Trophoblast cell (in vitro differentiated cells and primary cell): Measurements from ENCODE around the gene STON1.
A peak's percentile ranks its signal among the peaks of the same experiment; 100 is the strongest.

Experiments
- DNase-seq, 2 donors: peaks; one replicate each; pipeline ENCODE4 v3.0.0-alpha.2; 2016
- H2AFZ ChIP-seq: 2 replicates; pipeline ENCODE4 v1.6.1; 2013; ENCODE audit warnings: low read length, moderate library complexity, mild to moderate bottlenecking; ENCODE audit not compliant: insufficient read depth, poor library complexity
- H2AK5ac ChIP-seq: 2 replicates; pipeline ENCODE4 v1.6.1; 2013; ENCODE audit warnings: mild to moderate bottlenecking, low read length
- H2BK120ac ChIP-seq: 2 replicates; pipeline ENCODE4 v1.6.1; 2013; ENCODE audit warnings: low read length, mild to moderate bottlenecking, moderate library complexity; ENCODE audit not compliant: insufficient read depth, poor library complexity
- H2BK12ac ChIP-seq: 2 replicates; pipeline ENCODE4 v1.6.1; 2013; ENCODE audit warnings: mild to moderate bottlenecking, low read length, moderate library complexity
- H2BK5ac ChIP-seq: 2 replicates; pipeline ENCODE4 v1.6.1; 2013; ENCODE audit warnings: low read length, low read depth, moderate library complexity, mild to moderate bottlenecking; ENCODE audit not compliant: poor library complexity
- H3K14ac ChIP-seq: 2 replicates; pipeline ENCODE4 v1.6.1; 2013; ENCODE audit warnings: mild to moderate bottlenecking, low read length
- H3K18ac ChIP-seq: 2 replicates; pipeline ENCODE4 v1.6.1; 2013; ENCODE audit warnings: mild to moderate bottlenecking, low read length
- H3K23ac ChIP-seq: 2 replicates; pipeline ENCODE4 v1.6.1; 2013; ENCODE audit warnings: low read length
- H3K27ac ChIP-seq: 2 replicates; pipeline ENCODE4 v1.5.1; 2013; ENCODE audit warnings: low read depth, mild to moderate bottlenecking, inconsistent platforms, low read length, moderate library complexity
- H3K27me3 ChIP-seq: 2 replicates; pipeline ENCODE4 v1.6.1; 2013; ENCODE audit warnings: inconsistent platforms, mild to moderate bottlenecking, low read length, moderate library complexity; ENCODE audit not compliant: insufficient read depth
- H3K36me3 ChIP-seq, 2 experiments: 1 replicate in 1 of 2; 2 replicates in 1 of 2; pipeline ENCODE4 v1.6.1; 2013; ENCODE audit warnings: low read length in 2 of 2, mild to moderate bottlenecking in 2 of 2, moderate library complexity in 1 of 2; ENCODE audit not compliant: insufficient read depth in 2 of 2, control insufficient read depth in 1 of 2
- H3K4ac ChIP-seq: 2 replicates; pipeline ENCODE4 v1.6.1; 2013; ENCODE audit warnings: low read depth, mild to moderate bottlenecking, low read length, moderate library complexity
- H3K4me1 ChIP-seq, 2 experiments: 1 replicate in 1 of 2; 2 replicates in 1 of 2; pipeline ENCODE4 v1.6.1; 2013; ENCODE audit warnings: low read length in 2 of 2, mild to moderate bottlenecking in 2 of 2, moderate library complexity in 1 of 2; ENCODE audit not compliant: insufficient read depth in 2 of 2, control insufficient read depth in 1 of 2
- H3K4me2 ChIP-seq: 2 replicates; pipeline ENCODE4 v1.6.1; 2013; ENCODE audit warnings: inconsistent platforms, mild to moderate bottlenecking, low read length, moderate library complexity
- H3K4me3 ChIP-seq: 2 replicates; pipeline ENCODE4 v1.5.1; 2013; ENCODE audit warnings: mild to moderate bottlenecking, low read depth, low read length, inconsistent platforms
- H3K79me1 ChIP-seq: one replicate; pipeline ENCODE4 v1.6.1; 2013; ENCODE audit warnings: low read length
- H3K79me2 ChIP-seq: 2 replicates; pipeline ENCODE4 v1.6.1; 2013; ENCODE audit warnings: low read length, mild to moderate bottlenecking; ENCODE audit not compliant: control insufficient read depth, insufficient read depth, poor library complexity
- H3K9ac ChIP-seq: 2 replicates; pipeline ENCODE4 v1.6.1; 2013; ENCODE audit warnings: mild to moderate bottlenecking, low read length
- H3K9me3 ChIP-seq: 2 replicates; pipeline ENCODE4 v1.6.1; 2013; ENCODE audit warnings: low read depth, mild to moderate bottlenecking, control low read depth, inconsistent platforms, low read length; ENCODE audit not compliant: insufficient read depth
- H4K12ac ChIP-seq: 2 replicates; pipeline ENCODE4 v1.6.1; 2013; ENCODE audit warnings: low read depth, mild to moderate bottlenecking, low read length, moderate library complexity
- H4K8ac ChIP-seq: 2 replicates; pipeline ENCODE4 v1.6.1; 2013; ENCODE audit warnings: low read depth, mild to moderate bottlenecking, low read length, moderate library complexity
- H4K91ac ChIP-seq: one replicate; pipeline ENCODE4 v1.6.1; 2013; ENCODE audit warnings: low read depth, mild to moderate bottlenecking, low read length, moderate library complexity
- WGBS: extraction: QIAGEN DNeasy Blood & Tissue Kit; methylation state at CpG from one replicate; pipeline ENCODE4 v1.1.7; 2013; ENCODE audit warnings: missing lambda C conversion rate; ENCODE audit not compliant: insufficient read length, insufficient coverage; ENCODE audit errors: extremely low coverage; 5-methylcytosine and 5-hydroxymethylcytosine counted together

The STON1 gene

DNA sequence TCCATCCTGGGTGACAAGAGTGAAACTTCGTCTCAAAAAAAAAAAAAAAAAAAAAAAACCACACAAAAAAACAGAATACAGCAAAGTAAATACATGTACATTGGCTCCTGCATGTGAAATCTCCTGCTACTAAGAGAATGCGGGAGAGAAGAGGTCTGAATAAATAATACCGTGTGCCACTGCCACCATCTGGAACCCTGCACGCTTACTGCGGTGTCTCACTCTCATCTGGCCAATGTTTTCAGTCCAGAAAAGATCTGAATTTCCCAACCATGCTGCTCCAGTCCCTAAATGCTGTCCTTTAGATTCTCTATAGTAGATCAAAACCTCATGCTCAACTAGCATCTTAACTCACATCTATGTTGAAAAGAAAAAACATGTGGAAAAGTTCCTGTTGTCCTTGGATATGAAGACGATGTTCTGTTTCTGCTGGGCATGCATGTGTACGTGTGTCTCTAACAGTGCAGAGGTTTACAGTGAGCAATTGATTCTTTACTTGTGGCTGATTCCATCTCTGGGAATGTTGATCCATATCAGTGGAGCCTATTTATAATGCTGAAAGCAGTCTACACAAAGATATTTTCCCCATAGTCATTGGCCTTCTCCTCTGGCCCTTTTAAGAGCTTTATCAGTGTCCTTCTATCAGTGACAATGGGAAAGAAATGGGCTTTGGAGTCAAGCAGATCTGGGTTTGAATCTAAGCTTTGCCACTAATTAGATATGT lies 11.9 kb downstream of the STON1 start:
- Histone ChIP-seq H2AK5ac (no peak overlapping the region), H3K4me2 (no peak overlapping the region), H3K79me1 (peaks cover 2% of the 10 kb centered on the region), H3K9ac (no peak overlapping the region), H3K4ac (no peak overlapping the region), H2BK12ac (no peak overlapping the region), H3K18ac (no peak overlapping the region), H3K79me2 (no peaks in the 10 kb centered on the region), H2AFZ (no peak overlapping the region), H4K8ac (no peak overlapping the region), H3K27me3 (no peaks in the 10 kb centered on the region), H2BK5ac (no peak overlapping the region), H4K12ac (no peak overlapping the region), H3K27ac (no peak overlapping the region), H2BK120ac (no peak overlapping the region), H3K23ac (no peak overlapping the region), H3K4me3 (no peak overlapping the region), H3K14ac (no peak overlapping the region), H3K36me3 (no peaks in the 10 kb centered on the region), H3K9me3 (no peaks in the 10 kb centered on the region), H4K91ac (no peak overlapping the region), H3K4me1 (peaks cover 6 to 10% of the 10 kb centered on the region in 2 experiments)
- peak; percentile 3 to 67 for DNase-seq
- no CpG with 5 or more reads among the region's 7 CpGs for WGBS

DNA sequence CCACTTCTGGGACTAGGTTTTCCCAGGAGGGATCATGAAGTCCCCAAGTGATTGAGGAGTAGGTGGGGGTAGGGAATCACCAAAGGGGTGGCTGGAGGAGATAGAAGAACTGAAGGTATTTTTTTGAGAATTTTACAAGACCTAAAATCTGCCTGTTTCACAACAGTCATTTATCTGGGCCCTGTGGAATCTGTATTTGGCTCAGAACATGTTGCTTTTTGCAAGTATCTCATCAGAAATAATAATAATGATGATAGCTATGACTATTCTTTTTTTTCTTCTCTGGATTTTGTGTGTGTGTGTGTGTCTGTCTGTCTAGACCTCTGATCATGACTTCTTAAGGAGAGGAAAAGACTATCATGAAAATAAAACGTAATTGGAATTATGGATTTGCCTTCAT lies 13.9 kb downstream of the STON1 start:
- DNase-seq: no peak
- H2AFZ ChIP-seq: no peak overlapping the region
- H3K36me3 ChIP-seq: no peaks in the 10 kb centered on the region
- no peak overlapping the region for H3K23ac ChIP-seq
- H2BK12ac ChIP-seq: no peak overlapping the region
- no peak overlapping the region for H3K27ac ChIP-seq
- no peak overlapping the region for H3K4me3 ChIP-seq
- H2BK5ac ChIP-seq: no peak overlapping the region
- H3K79me1 ChIP-seq: peaks cover 2% of the 10 kb centered on the region
- H2BK120ac ChIP-seq: no peak overlapping the region
- H3K4me2 ChIP-seq: no peak overlapping the region
- H3K79me2 ChIP-seq: no peaks in the 10 kb centered on the region
- H3K18ac ChIP-seq: no peak overlapping the region
- WGBS: no CpG with 5 or more reads among the region's 1 CpG
- no peak overlapping the region for H3K14ac ChIP-seq
- no peak overlapping the region for H4K8ac ChIP-seq
- H2AK5ac ChIP-seq: no peak overlapping the region
- peaks cover 6 to 10% of the 10 kb centered on the region in 2 experiments for H3K4me1 ChIP-seq
- no peak overlapping the region for H3K9ac ChIP-seq
- H4K12ac ChIP-seq: no peak overlapping the region
- no peak overlapping the region for H4K91ac ChIP-seq
- H3K4ac ChIP-seq: no peak overlapping the region
- H3K9me3 ChIP-seq: no peaks in the 10 kb centered on the region
- H3K27me3 ChIP-seq: no peaks in the 10 kb centered on the region

DNA sequence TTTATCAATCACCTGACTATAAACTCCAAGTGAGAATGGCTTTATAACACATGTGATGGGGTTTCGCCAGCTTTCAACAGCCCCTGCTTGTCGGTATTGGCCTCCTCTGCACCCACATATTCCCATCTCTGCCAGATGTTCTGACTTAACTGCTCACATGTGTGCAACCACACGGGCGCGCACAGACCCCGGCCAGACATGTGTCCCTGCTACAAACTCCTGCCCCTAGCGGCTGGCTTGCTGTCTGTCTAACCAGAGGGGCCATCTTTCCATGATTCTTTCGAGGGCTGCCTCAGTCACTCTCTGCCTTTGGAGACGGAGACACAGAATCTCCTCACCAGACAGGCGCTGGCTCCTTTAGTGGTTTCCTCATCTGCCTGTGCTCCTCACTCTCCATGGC lies 15.3 kb downstream of the STON1 start:
- no peaks in the 10 kb centered on the region for H3K36me3 ChIP-seq
- H4K12ac ChIP-seq: no peak overlapping the region
- H3K14ac ChIP-seq: no peak overlapping the region
- no peak overlapping the region for H3K4me3 ChIP-seq
- H3K27ac ChIP-seq: no peak overlapping the region
- no peak overlapping the region for H3K4me2 ChIP-seq
- no peak overlapping the region for H2AFZ ChIP-seq
- no peak overlapping the region for H2BK120ac ChIP-seq
- H3K4ac ChIP-seq: no peak overlapping the region
- no CpG with 5 or more reads among the region's 10 CpGs for WGBS
- no peak overlapping the region for H3K18ac ChIP-seq
- no peak overlapping the region for H2BK5ac ChIP-seq
- no peaks in the 10 kb centered on the region for H3K79me2 ChIP-seq
- H3K9ac ChIP-seq: no peak overlapping the region
- peak in 1 of 2 donors; percentile 41 for DNase-seq
- peaks cover 3 to 5% of the 10 kb centered on the region in 2 experiments for H3K4me1 ChIP-seq
- no peaks in the 10 kb centered on the region for H3K27me3 ChIP-seq
- no peak overlapping the region for H2AK5ac ChIP-seq
- no peak overlapping the region for H3K23ac ChIP-seq
- no peak overlapping the region for H2BK12ac ChIP-seq
- no peak overlapping the region for H4K8ac ChIP-seq
- H3K79me1 ChIP-seq: no peaks in the 10 kb centered on the region
- H4K91ac ChIP-seq: no peak overlapping the region
- H3K9me3 ChIP-seq: no peaks in the 10 kb centered on the region

DNA sequence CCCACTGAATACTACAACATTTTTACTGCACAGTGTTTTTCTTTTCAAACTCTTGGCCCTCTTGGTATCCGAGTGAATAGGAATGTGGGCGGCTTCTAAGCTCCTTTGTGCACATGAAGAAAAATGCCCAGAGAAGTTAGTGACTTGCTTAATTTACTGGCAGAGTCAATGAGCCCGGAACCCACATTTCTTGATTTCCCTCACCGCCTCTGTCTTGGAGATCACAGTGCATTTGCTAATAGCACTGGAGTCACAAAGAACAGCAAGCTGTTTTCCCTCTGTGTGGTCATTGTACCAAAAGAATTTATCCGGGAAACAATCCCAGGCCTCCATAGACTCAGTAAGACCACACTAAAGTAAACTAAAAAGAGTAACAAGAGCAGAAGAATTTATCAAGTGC lies 18.9 kb downstream of the STON1 start:
- Histone ChIP-seq H3K23ac (no peak overlapping the region), H3K9me3 (no peaks in the 10 kb centered on the region), H4K12ac (no peak overlapping the region), H3K27me3 (no peaks in the 10 kb centered on the region), H4K8ac (no peak overlapping the region), H3K4ac (no peak overlapping the region), H2BK120ac (no peak overlapping the region), H3K4me1 (no peaks in the 10 kb centered on the region), H4K91ac (no peak overlapping the region), H3K4me2 (no peak overlapping the region), H3K79me2 (no peaks in the 10 kb centered on the region), H3K36me3 (peaks cover 0 to 2% of the 10 kb centered on the region in 2 experiments), H3K4me3 (no peak overlapping the region), H2AFZ (no peak overlapping the region), H3K27ac (no peak overlapping the region), H3K18ac (no peak overlapping the region), H3K9ac (no peak overlapping the region), H3K79me1 (no peaks in the 10 kb centered on the region), H3K14ac (no peak overlapping the region), H2BK5ac (no peak overlapping the region), H2BK12ac (no peak overlapping the region), H2AK5ac (no peak overlapping the region)
- DNase-seq: no peak
- no CpG with 5 or more reads among the region's 5 CpGs for WGBS
